ENCODE measurements around the gene CSF2. TPM values are rescaled to one million over a fixed set of nuclear protein-coding genes. Genes with fewer than 3 reads are reported as not detected.

CSF2 gene
- total RNA-seq, 1 donor from 2014 or later, result not detected

DNA sequence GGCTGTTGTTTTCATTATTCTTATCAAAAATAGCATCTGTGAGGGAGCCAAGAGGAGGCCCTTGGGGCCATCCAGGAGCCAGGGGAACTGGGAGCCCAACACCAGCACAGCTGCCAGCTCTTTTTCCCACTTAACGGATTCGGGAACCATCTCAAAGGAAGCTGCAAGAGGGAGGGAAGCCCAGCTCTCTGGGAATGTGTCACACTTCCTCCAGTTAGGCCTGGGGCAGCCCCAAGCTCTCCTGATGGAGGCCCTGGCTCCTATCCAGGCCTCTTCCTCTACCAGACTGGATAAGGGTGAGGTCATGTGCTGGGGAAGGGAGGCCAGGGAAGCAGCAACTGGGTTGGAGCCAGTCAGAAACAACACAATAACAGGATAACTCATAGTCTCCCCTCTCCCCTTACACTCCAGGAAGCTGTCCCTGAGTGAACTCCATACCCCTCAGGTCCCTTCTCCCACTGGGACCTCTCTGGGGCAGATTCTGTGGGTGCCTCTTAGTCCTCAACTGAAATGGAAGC lies 12.7 kb downstream of the CSF2 start:
- Histone ChIP-seq H3K27ac (no peak overlapping the region), H3K27me3 (no peaks in the 10 kb centered on the region), H3K9me3 (no peaks in the 10 kb centered on the region), H3K4me1 (peaks cover 6% of the 10 kb centered on the region), H3K36me3 (no peaks in the 10 kb centered on the region), H3K4me3 (no peak overlapping the region)
- TF ChIP-seq POLR2AphosphoS5 (IDR thresholded peaks at IDR 0.05; ENCODE audit: insufficient read depth in 1 of 2, low read depth in 1 of 2), result no peak
- TF ChIP-seq POLR2A (IDR thresholded peaks at IDR 0.05), result no peak
- TF ChIP-seq, protein P1, sequence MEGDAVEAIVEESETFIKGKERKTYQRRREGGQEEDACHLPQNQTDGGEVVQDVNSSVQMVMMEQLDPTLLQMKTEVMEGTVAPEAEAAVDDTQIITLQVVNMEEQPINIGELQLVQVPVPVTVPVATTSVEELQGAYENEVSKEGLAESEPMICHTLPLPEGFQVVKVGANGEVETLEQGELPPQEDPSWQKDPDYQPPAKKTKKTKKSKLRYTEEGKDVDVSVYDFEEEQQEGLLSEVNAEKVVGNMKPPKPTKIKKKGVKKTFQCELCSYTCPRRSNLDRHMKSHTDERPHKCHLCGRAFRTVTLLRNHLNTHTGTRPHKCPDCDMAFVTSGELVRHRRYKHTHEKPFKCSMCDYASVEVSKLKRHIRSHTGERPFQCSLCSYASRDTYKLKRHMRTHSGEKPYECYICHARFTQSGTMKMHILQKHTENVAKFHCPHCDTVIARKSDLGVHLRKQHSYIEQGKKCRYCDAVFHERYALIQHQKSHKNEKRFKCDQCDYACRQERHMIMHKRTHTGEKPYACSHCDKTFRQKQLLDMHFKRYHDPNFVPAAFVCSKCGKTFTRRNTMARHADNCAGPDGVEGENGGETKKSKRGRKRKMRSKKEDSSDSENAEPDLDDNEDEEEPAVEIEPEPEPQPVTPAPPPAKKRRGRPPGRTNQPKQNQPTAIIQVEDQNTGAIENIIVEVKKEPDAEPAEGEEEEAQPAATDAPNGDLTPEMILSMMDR (IDR thresholded peaks at IDR 0.05), result no peak
- intact Hi-C loops (cut with DNase I), result no loop called here
- no peak for DNase-seq (ENCODE audit: extremely low spot score in 2 of 2)

DNA sequence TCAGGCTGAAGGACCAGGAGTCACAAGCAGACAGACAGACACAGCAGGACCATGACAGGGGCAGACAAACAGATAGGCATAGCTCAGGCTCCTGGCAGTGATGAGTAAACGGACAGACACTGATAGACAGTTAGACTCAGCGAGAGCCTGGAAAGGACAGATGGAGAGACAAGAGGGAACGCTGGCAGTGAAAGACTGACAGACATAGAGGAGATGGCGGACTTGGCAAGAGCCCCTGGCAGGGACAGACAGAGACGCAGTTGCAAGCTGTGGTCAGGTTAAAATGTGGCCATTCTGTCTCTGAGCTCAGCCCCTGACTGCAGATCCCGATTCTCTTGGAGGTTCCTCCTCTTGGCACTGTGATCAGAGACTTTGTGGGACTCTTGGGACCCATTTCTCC lies 13.6 kb downstream of the CSF2 start:
- no peak for DNase-seq (ENCODE audit: extremely low spot score in 2 of 2)
- Histone ChIP-seq H3K27ac (no peak overlapping the region), H3K36me3 (no peaks in the 10 kb centered on the region), H3K4me3 (no peak overlapping the region), H3K9me3 (no peaks in the 10 kb centered on the region), H3K4me1 (peaks cover 6% of the 10 kb centered on the region), H3K27me3 (no peaks in the 10 kb centered on the region)
- TF ChIP-seq POLR2AphosphoS5 (IDR thresholded peaks at IDR 0.05; ENCODE audit: insufficient read depth in 1 of 2, low read depth in 1 of 2) (no peak), POLR2A (IDR thresholded peaks at IDR 0.05) (no peak)
- TF ChIP-seq, protein P1 (IDR thresholded peaks at IDR 0.05), result no peak
- intact Hi-C loops (cut with DNase I), result no loop called here

DNA sequence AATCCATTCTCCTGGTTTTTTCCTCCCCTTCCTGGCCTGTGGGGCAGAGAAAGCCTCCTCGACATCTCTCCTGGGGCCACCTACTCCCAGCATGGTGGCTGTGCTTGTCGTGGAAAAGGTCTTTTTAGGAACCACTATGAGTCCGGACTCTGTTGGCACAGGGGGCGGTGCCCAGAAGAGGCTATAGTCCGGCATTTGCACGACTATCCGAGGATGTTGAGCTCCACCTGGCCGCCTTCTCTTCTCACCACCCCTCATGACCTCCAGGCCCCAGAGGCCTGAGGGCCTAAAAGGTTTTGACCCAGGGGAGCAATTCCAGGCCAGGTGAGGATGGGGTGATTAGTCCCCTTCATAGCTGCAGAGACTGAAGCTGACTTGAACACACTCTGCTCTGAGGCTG lies 14.1 kb downstream of the CSF2 start:
- Histone ChIP-seq H3K4me1 (peaks cover 6% of the 10 kb centered on the region), H3K4me3 (no peak overlapping the region), H3K9me3 (no peaks in the 10 kb centered on the region), H3K36me3 (no peaks in the 10 kb centered on the region), H3K27ac (no peak overlapping the region), H3K27me3 (no peaks in the 10 kb centered on the region)
- DNase-seq (ENCODE audit: extremely low spot score in 2 of 2), result no peak
- TF ChIP-seq, protein P1 (IDR thresholded peaks at IDR 0.05), result no peak
- TF ChIP-seq POLR2A (IDR thresholded peaks at IDR 0.05) (no peak), POLR2AphosphoS5 (IDR thresholded peaks at IDR 0.05; ENCODE audit: insufficient read depth in 1 of 2, low read depth in 1 of 2) (no peak)
- intact Hi-C loops (cut with DNase I), result no loop called here

DNA sequence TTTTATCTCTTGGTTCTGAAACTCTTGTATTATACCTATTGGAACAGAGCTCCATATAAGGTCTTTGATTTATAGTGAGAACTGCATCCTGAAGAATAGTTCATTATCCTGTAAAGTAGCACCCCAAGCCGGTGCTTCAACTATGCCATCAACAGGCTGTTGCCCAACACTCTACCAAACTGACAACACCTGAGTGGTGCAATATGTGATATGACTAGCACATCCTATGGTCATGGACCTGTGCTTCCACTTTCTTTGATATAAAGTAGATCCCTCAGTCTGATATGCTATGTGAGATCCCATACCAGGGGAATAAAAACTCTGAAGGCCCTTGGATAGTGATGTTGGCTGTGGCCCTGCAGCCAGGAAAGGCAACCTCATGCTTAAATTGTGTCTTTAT lies 15.8 kb downstream of the CSF2 start:
- intact Hi-C loops (cut with DNase I), result no loop called here
- no peak for DNase-seq (ENCODE audit: extremely low spot score in 2 of 2)
- H3K36me3 ChIP-seq, result no peaks in the 10 kb centered on the region
- H3K27me3 ChIP-seq, result no peaks in the 10 kb centered on the region
- no peak overlapping the region for H3K4me3 ChIP-seq
- peaks cover 6% of the 10 kb centered on the region for H3K4me1 ChIP-seq
- no peak overlapping the region for H3K27ac ChIP-seq
- TF ChIP-seq POLR2A (IDR thresholded peaks at IDR 0.05) (no peak), POLR2AphosphoS5 (IDR thresholded peaks at IDR 0.05; ENCODE audit: insufficient read depth in 1 of 2, low read depth in 1 of 2) (no peak)
- TF ChIP-seq, protein P1 (IDR thresholded peaks at IDR 0.05), result no peak
- H3K9me3 ChIP-seq, result no peaks in the 10 kb centered on the region

DNA sequence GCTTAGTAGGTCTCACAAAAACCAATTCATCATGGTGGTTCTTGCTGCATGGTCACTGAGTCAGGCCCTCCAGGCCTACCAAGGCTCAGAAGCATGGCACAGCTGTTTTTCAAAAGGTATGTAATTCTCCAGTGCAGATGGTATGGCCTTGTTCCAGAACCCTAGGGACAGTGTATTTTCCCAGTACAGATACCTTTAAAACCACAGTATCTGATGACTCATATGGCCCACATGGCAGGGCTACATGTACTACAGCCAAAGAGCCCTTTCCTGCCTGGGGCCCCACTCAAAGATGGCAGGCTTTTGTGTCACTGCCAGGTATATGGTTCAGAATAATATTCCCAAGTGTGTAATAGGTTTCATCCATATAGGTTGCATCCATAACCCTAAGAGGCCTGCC lies 16.5 kb downstream of the CSF2 start:
- TF ChIP-seq POLR2AphosphoS5 (IDR thresholded peaks at IDR 0.05; ENCODE audit: insufficient read depth in 1 of 2, low read depth in 1 of 2) (no peak), POLR2A (IDR thresholded peaks at IDR 0.05) (no peak)
- TF ChIP-seq, protein P1 (IDR thresholded peaks at IDR 0.05), result no peak
- Histone ChIP-seq H3K36me3 (no peaks in the 10 kb centered on the region), H3K27ac (no peak overlapping the region), H3K4me1 (peaks cover 6% of the 10 kb centered on the region), H3K27me3 (no peaks in the 10 kb centered on the region), H3K9me3 (no peaks in the 10 kb centered on the region), H3K4me3 (no peak overlapping the region)
- DNase-seq (ENCODE audit: extremely low spot score in 2 of 2), result no peak
- intact Hi-C loops (cut with DNase I), result no loop called here
